HUDEP-2 (cell line): Measurements from ENCODE around the gene C6orf120.

Experiments
- DNase-seq, 76 experiments: peaks; one replicate each; lab custom pipeline; 2025; ENCODE audit not compliant: unreplicated experiment in 76 of 76; lab: John Stamatoyannopoulos, UW

Gene C6orf120

DNA sequence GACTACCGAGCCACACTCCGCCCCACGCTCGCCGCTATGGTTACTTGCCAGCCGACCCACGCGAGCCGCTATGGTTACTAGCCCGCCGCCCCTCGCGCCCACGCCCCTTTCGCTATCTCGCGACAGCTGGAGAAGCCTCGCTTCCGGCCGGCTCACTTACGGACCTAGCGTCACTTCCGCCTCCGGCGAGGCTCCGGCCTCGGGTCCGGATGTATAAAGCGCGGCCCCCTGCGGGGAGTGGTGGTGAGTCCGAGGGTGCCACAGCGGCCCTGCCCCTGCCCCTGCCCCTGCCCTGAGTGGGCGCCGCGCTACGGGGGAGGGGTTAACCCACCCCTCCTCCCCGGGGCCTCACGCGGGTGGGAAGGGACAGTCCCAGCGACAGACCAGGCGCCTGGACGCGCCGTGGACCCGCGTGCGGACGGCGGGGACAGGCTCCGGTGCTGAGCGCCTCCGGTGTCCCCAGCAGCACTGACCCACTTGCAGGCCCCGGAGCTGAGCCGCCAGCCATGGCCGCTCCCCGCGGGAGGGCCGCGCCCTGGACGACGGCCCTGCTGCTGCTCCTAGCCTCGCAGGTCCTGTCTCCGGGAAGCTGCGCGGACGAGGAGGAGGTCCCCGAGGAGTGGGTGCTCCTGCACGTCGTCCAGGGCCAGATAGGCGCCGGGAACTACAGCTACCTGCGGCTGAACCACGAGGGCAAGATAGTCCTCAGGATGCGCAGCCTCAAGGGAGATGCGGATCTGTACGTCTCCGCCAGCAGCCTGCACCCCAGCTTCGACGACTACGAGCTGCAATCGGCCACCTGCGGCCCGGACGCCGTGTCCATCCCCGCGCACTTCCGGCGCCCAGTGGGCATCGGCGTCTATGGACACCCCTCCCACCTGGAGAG is at the start of gene C6orf120, which contains the start of gene WDR27:
Gene C6orf120 (plus strand): TSS at position 173 of the 886 bp plus-strand sequence. CDS start 334 bp downstream, at position 507.
Gene WDR27 (minus strand): TSS at position 76 of the 886 bp plus-strand sequence. CDS start 13,024 bp downstream, outside the sequence.
- peak; percentile 62 to 99 (median 97) for DNase-seq

DNA sequence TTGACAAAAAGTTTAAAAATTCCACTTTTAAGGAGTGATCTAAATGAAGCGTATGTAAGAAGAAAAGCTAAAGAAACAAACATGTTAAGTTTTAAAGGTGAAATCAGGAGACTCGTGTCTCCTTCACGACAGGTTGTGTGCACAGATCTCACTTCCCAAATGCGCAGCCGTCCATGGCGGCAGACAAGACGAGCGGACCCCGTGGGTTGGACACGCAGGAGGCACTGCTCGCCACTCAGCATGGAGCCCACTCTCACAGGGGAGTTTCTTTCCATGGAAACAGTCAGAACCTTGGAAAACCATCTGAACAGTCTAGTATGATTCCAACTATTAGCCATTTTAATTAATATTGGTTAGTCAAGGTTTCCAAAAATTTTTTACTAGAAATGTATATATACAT is 49.0 kb upstream of the C6orf120 start:
- no peak for DNase-seq

DNA sequence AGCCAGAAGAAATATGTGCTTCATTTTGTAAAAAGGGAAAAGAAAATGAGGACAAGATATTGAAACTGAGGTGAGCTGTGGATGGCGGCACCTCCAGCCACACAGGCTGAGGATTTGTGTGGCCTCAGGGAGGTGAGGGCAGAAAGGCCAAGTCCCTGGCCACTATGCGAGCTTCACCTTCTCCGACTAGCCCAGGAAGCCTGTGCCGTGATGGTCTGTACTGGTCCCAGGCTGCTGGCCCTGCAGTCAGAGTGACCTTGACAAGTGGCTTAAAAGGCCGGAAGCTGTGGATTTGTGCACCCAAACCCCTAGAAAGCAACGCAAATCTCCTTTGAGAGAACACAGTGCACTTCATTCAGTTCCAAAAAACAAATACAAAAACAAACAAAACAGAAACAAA is 48.2 kb upstream of the C6orf120 start:
- no peak for DNase-seq

- peak in 55 of 76 experiments; percentile 6 to 68 (median 39) for DNase-seq
Observed at GRCh38 chr6:169654598-169655391, 47.1 kb upstream of the C6orf120 start.

- no peak for DNase-seq
Observed at GRCh38 chr6:169656546-169657283, 45.2 kb upstream of the C6orf120 start.

DNA sequence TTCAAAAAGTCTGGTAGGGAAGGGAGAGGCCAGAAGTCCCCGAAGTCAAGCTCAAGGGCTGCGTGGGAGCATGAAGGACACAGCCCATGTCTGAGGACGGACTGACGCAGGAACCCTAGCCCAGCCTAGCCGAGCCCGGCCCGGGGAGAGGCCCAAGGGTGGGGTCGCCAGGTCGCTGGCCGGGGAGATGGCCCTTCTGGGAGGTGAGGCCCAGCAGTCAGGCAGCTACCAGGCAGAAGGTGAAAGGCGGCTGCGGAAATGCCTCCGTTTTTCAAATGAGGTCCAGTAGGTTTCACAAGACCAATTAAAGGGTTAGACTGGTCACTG is 44.7 kb upstream of the C6orf120 start:
- DNase-seq, result no peak

DNA sequence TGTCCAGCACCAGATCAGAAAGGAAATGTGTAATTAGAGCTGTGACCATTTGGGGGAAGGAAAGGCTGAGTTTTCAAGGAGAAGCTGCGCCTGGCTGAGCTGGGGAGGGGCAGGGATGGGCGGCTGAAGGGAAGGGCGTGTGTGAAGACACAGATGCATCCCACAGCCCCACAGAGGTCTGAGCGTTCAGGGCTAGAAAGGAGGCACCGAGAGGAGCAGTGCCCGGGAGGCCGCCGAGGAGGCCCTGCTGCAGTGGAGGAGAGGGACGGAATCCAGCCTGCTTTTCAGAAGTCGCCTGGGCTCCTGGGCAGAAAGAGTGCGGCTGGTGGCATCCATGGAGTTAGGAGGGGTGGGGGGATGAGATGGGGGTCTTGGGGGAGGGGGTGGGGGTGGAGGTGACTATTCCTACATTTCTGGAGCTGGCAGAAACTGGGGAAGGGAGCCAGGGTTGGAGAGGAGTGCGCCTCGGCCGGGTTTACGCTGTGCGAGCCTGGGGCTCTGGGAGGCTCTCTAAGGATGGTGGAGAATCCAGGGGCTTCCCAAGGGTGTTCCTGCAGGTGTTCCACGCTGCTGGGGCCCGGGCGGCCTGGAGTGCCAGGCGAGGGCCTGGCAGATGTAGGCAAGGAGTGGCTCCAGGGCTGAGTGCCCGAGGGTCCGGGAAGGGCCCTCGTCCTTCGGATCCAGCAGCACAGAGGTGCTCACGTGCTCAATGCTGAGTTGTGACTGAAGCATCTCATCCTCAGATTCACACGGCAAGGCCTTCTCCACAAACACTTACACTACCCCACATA is 41.9 kb upstream of the C6orf120 start:
- no peak for DNase-seq

GRCh38 chr6:169660751-169661390 is 41.1 kb upstream of the C6orf120 start:
- no peak for DNase-seq

- no peak for DNase-seq
Observed at GRCh38 chr6:169661391-169661756, 40.6 kb upstream of the C6orf120 start.

- no peak for DNase-seq
Observed at GRCh38 chr6:169663468-169663867, 38.5 kb upstream of the C6orf120 start.

- DNase-seq, result no peak
Observed at GRCh38 chr6:169664227-169664626, 37.7 kb upstream of the C6orf120 start.

GRCh38 chr6:169665289-169665688 is 36.6 kb upstream of the C6orf120 start:
- no peak for DNase-seq

DNA sequence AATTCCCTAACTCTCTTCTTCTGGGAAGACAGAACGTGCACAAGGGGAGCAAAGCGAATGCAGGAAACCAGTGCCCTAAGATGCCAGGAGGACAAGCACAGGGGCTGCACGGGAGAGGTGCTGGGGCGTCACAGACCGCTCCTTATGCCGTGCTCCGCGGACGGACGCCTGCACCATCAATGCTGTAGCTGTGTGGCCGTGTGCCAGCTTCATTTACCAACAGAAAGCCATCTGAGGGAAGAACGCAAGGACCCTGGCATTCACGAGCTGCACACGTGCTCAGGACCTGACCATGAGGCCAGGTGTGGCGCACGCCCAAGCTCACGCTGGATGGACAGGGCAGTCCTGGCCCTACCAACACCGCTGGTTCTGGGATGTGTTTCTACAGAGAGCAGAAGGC is 35.5 kb upstream of the C6orf120 start:
- DNase-seq, result no peak

DNA sequence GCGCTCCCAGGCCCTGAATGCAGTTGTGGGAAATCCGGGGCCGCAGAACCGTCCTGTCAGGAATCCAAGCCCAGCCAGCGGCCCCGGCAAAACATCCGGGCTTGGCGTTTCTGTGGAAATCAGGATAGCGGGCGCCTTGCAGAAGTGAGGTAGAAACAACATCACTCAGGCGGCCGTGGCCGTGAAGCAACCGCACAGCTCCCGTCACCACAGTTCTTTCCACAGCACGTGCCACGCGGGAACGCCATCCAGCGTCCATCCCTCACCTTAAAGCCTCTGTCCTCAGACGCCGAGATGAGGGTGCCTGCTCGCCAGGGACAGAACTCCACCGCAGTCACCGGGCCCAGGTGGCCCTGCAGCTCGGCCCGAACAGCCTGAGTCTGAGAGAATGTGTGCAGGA is 34.2 kb upstream of the C6orf120 start:
- no peak for DNase-seq

- DNase-seq, result no peak
Observed at GRCh38 chr6:169668203-169668847, 33.6 kb upstream of the C6orf120 start.

- no peak for DNase-seq
Observed at GRCh38 chr6:169669147-169669546, 32.8 kb upstream of the C6orf120 start.

DNA sequence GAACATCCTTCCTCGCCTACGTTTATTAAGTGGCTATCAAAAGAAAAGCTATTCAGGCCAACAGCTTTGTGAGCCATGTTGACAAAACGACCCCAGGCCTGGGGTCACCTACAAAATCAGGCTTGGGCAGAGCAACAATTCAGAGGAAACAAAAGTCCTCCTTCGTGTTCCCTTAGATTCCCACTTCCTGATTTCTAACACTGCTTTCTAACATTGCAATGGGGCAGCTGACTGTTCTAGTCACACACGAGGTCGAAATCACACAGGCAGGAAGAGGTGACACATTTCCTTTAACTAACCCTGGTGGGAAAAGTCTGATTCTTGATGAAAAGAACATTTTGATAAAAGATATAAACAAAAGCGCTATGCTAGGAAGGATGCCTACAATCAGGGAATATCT is 32.0 kb upstream of the C6orf120 start:
- DNase-seq, result no peak

DNA sequence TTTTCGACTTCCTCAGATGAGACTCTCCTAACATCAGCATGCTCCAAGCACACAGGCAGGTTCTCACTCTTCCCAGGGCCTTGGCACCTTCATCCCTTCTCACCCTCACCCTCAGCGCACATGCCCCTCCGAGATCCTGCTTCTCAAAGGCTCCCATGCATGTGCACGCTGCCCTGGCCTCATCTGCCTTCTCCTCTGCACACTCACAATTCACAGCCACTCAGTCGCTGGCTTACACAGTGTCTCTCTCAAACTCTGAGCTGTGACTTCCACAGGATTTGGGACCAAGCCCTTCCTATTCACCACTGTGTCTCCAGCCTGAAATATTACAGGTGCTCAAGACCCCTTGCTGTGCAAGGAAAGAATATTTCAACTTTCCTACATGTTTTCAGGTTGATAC is 30.4 kb upstream of the C6orf120 start:
- DNase-seq, result no peak

GRCh38 chr6:169675011-169675410 is 26.9 kb upstream of the C6orf120 start:
- no peak for DNase-seq
